Ovary (tissue), 9 donors: Measurements from ENCODE around the gene ACTN1. TPM values are rescaled to one million over a fixed set of nuclear protein-coding genes. Genes with fewer than 3 reads are reported as not detected.
A peak's percentile ranks its signal among the peaks of the same experiment; 100 is the strongest.

ENCODE experiments used
- DNase-seq, 5 donors: peaks; one replicate each; pipeline ENCODE4 v3.0.0-alpha.2; 2019 to 2020
- H3K27ac ChIP-seq, 2 donors: fragments of 200-600 bp; one replicate each; pipeline versions ENCODE4 v1.5.1 to v1.8.0; 2019 to 2022
- H3K27me3 ChIP-seq: fragments of 200-600 bp; one replicate; pipeline ENCODE4 v1.8.0; 2022
- H3K36me3 ChIP-seq: fragments of 200-600 bp; sonication (generic); one replicate; pipeline ENCODE4 v1.5.1; 2019
- H3K4me1 ChIP-seq: one replicate; pipeline ENCODE4 v1.8.1; 2013; ENCODE audit warnings: mild to moderate bottlenecking, moderate library complexity; ENCODE audit not compliant: insufficient read depth
- H3K4me3 ChIP-seq: fragments of 200-600 bp; sonication (generic); one replicate; pipeline ENCODE4 v1.5.1; 2017
- H3K9me3 ChIP-seq, 2 donors: fragments of 200-600 bp in 1 of 2; sonication (generic) in 1 of 2; one replicate each; pipeline versions ENCODE4 v1.5.1 to v1.8.1; 2013 to 2019; ENCODE audit warnings: mild to moderate bottlenecking in 1 of 2, moderate library complexity in 1 of 2
- CTCF ChIP-seq, 3 donors: fragments of 450-650 bp in 2 of 3; fragments of 200-600 bp in 1 of 3; IDR thresholded peaks; one replicate each; pipeline versions ENCODE4 v1.5.1 to v1.8.0; 2016 to 2022; ENCODE audit warnings: antibody characterized with exemption in 3 of 3, mild to moderate bottlenecking in 1 of 3
- EP300 ChIP-seq: sonication (generic); formaldehyde crosslinking; IDR thresholded peaks from one replicate; pipeline ENCODE4 v1.6.1; 2017; ENCODE audit warnings: antibody characterized with exemption
- POLR2A ChIP-seq: fragments of 450-650 bp; IDR thresholded peaks from one replicate; pipeline ENCODE4 v1.6.1; 2017; ENCODE audit warnings: antibody characterized with exemption, mild to moderate bottlenecking, moderate library complexity
- WGBS, 3 donors: extraction: QIAGEN DNeasy Blood & Tissue Kit in 1 of 3; methylation state at CpG; one replicate each; pipeline versions ENCODE4 v1.1.5 to v1.1.7; 2013 to 2017; 5-methylcytosine and 5-hydroxymethylcytosine counted together
- intact Hi-C, 4 donors: fragments of 100-400 bp; cut with DNase I; formaldehyde crosslinking; loops; one replicate each; pipeline versions ENCODE4 v1.11.0 to v1.15.1; 2022 to 2023
- polyA plus RNA-seq, 2 donors: library from polyadenylated mRNA; stranded (reverse); fragments of 200-250 nt in 1 of 2; fragments of 350-450 nt in 1 of 2; fragmentation: Illumina TruSeq in 1 of 2; extraction: RNeasy Lipid Tissue Mini Kit (QIAGEN cat#74804) in 1 of 2; gene quantifications; one replicate each; pipeline ENCODE4 v1.2.3, GENCODE V29; 2013 to 2014
- total RNA-seq, 7 donors: library from RNA; depleted of rRNA in 2 of 7; stranded (reverse); fragments of >200 nt in 2 of 7; fragmentation: NEBNext Ultra II Directional in 3 of 7; extraction: Animal tissue kit (Norgen Biotek cat#: 25700) in 3 of 7; gene quantifications; one replicate each; pipeline versions ENCODE4 v1.1.0 to v1.2.4, GENCODE V29; 2016 to 2023
- donor health status: DM: no; HTN: no; CAD: no; lungs with moderate emphysema.
- donor health status: DM: no; HTN: no; CAD: no.
- donor health status: Bipolar disorder and iron deficiency.
- donor health status: DM: yes; HTN: yes; CAD: no.
- donor health status: DM: no; HTN: no; CAD: no.
- donor health status: DM: yes; HTN: yes; CAD: no.

ACTN1 gene
- total and polyA plus RNA-seq, 9 donors = 39.0 to 203 (median 138) TPM

GRCh38 chr14:68949601-68949965 lies 29.5 kb downstream of the ACTN1 start:
- Histone ChIP-seq H3K27ac (peak overlapping the region in 1 of 2 donors; percentile 30), H3K36me3 (no peaks in the 10 kb centered on the region), H3K27me3 (no peaks in the 10 kb centered on the region), H3K4me3 (no peak overlapping the region), H3K4me1 (peaks cover 39% of the 10 kb centered on the region), H3K9me3 (no peaks in the 10 kb centered on the region)
- TF ChIP-seq CTCF (IDR thresholded peaks at IDR 0.05) (no peak), POLR2A (no peak), EP300 (no peak)
- DNase-seq = no peak
- intact Hi-C loops = no loop called here
- 44 to 56% (median 52%) methylated on average over 2 of the region's 2 CpGs for WGBS, 3 donors

GRCh38 chr14:68948686-68949600 lies 30.2 kb downstream of the ACTN1 start:
- DNase-seq = no peak
- peak overlapping the region in 1 of 2 donors; percentile 30 for H3K27ac ChIP-seq
- WGBS, 3 donors = 23 to 29% (median 28%) methylated on average over 12 of the region's 12 CpGs
- H3K36me3 ChIP-seq = no peaks in the 10 kb centered on the region
- H3K27me3 ChIP-seq = no peaks in the 10 kb centered on the region
- intact Hi-C loops = no loop called here
- no peaks in the 10 kb centered on the region for H3K9me3 ChIP-seq
- peaks cover 39% of the 10 kb centered on the region for H3K4me1 ChIP-seq
- no peak overlapping the region for H3K4me3 ChIP-seq
- TF ChIP-seq EP300 = no peak
- no peak for TF ChIP-seq CTCF (IDR thresholded peaks at IDR 0.05)
- no peak for TF ChIP-seq POLR2A

DNA sequence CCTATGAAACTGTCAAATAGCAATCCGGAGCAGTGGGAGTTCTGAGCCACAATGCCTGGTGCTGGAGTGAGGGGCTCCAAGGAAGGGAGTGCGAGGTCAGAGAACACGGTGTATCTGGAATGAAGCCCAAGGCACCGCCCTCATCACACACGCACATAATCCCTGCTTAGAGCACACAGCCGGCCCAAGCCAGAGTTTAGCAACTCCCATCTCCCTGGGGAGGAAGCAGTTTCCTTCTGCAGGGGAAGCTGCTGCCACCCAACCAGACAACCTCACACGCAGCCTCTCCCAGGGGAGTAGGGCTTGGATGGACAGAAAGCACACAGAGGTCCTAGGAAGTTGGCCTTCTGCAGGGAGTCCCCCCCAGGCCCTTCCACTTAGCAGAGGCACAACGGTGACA lies 31.3 kb downstream of the ACTN1 start:
- no peaks in the 10 kb centered on the region for H3K27me3 ChIP-seq
- no peaks in the 10 kb centered on the region for H3K36me3 ChIP-seq
- no peaks in the 10 kb centered on the region for H3K9me3 ChIP-seq
- no peak overlapping the region for H3K4me3 ChIP-seq
- DNase-seq = peak in 2 of 5 donors; percentile 55 to 77
- intact Hi-C loops = no loop called here
- no peak for TF ChIP-seq POLR2A
- no peak for TF ChIP-seq EP300
- TF ChIP-seq CTCF (IDR thresholded peaks at IDR 0.05) = no peak
- H3K27ac ChIP-seq = no peak overlapping the region
- peaks cover 33% of the 10 kb centered on the region for H3K4me1 ChIP-seq
- 12 to 16% (median 12%) methylated on average over 8 of the region's 8 CpGs for WGBS, 3 donors

DNA sequence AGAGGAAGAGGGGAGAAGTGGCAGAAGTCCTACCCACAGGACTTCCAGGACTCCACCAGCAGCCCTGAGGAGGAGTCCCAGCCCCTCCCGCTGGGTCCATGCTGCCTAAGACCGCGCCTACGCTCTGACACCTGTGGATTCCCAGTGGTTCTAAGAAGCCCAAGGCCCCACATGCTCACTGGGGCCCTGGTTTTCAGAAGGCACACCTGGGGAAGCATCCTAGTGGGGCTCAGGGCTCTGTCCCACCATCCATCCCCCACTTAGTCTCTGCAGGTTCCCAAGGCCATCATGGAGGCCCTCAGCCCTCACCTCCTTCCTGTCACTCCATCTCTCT lies 32.6 kb downstream of the ACTN1 start:
- Histone ChIP-seq H3K4me1 (peaks cover 25% of the 10 kb centered on the region), H3K27me3 (no peaks in the 10 kb centered on the region), H3K9me3 (no peaks in the 10 kb centered on the region), H3K36me3 (no peaks in the 10 kb centered on the region), H3K27ac (no peak overlapping the region), H3K4me3 (no peak overlapping the region)
- intact Hi-C loops = no loop called here
- DNase-seq = no peak
- WGBS, 3 donors = 93 to 95% (median 95%) methylated on average over 4 of the region's 4 CpGs
- no peak for TF ChIP-seq EP300
